GM18861 (cell line): ENCODE results near the gene MVB12B.
A peak's percentile ranks its signal among the peaks of the same experiment; 100 is the strongest.

ENCODE experiments used
- ATAC-seq: cut with Tn5 transposase; IDR thresholded peaks from one replicate; pipeline ENCODE4 v1.9.1; 2021; ENCODE audit not compliant: unreplicated experiment

MVB12B gene

DNA sequence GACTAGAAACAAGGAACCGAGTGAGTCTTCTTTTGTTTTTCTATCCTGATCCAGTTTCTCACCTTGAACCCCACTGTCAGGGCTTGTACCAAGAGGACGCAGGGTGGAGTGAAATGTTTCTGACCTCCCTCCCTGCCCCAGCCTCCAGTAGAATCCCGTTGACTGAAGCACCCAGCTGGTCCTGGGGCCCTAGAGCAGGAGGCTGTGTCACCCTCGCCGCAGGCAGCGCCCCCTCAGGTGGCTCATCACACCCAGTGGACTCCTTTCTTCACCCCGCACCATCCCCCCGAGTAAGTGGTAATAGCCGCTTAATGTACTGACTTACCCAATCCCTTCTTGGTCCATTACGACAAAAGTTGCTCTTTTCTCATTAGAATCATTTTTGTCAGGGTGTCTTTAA, 53.8 kb downstream of the MVB12B start:
- ATAC-seq, result no peak

DNA sequence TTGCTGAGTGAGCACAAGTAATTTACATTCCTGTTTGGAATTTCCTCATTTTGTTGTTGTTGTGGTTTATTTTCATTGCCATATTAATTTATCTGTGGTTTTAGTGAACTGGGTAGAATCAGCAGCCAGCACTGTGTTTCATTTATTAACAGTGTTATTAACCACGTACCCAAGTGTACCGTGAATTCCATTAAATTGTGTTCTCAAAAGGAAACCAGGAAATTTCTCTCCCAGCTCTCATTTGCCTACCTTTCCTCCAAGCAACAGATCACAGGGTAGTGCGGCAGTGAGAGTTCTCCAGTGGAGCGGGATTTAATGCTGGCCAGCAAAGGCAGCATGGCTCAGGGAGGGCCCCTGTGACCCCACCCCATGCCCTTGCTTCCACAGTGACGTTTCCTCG, 54.6 kb downstream of the MVB12B start:
- no peak for ATAC-seq

DNA sequence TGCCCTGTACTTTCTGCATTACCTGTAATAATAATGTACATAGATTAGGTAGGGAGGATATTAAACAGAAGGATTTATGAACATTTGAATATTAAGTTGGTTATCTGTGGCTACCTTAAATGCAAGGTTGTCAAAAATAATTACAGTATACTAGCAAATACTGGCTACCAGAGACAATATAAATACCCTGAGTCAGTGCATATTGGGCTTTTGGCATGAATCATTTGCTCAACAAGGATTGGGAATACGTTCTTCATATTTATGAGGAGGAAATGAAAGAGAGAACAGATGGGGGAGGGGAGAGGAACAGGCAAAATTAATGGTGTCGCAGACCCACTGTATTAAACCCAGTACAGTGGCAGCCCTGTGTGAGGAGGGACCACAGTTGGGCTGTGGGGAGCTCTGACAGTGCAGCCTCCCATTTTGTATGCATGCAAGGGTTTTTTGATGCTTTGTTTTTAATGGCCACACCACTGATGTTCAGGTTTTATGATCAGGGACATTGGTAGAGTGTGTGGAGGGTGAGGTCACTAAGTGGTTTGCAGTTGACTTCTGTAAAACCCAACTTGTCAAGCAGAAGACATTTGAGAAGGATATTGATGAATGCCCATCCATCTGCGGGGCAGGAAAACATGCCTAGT, 56.9 kb downstream of the MVB12B start:
- ATAC-seq, result no peak

GRCh38 chr9:126384926-126385325, 58.3 kb downstream of the MVB12B start:
- ATAC-seq, result no peak

DNA sequence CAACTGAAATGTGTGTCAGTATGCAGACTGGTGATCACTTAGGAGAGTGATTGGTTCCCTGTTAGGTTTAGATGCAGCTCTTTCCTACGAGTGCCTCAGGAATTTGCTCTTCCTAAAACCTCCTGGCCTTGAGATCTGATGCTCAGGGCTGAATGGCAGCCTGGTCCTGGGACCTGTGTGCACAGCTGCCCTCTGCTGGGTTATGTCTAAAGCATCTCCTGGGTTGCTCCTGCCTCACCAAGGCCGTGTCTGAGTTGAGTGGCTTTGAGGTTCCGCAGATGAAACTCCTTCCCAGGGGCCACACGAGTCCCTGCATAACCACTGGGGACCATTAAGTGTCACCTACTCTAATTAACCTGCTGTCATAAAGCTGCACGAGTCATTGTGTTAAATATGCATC, 59.5 kb downstream of the MVB12B start:
- ATAC-seq, result no peak

DNA sequence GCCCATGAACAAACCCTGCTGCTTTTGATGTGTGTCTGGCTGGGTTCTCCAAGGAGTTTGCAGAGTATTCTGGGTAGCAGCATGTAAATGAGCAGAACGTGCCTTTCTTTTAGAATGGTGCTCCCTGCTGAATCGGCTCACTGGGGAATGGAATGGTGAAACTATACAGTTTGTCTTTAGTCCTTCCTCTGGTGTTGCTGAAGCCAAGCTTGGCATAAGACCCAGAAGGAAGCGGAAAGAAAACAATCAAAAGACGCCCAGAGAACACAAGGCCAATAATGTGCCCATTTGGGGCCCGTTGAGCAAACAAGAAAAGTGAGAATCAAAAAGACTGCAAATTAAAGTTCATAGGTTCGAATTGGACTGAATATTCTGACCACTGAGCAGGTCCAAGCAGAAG, 60.1 kb downstream of the MVB12B start:
- no peak for ATAC-seq

GRCh38 chr9:126388964-126389708, 62.5 kb downstream of the MVB12B start:
- no peak for ATAC-seq

DNA sequence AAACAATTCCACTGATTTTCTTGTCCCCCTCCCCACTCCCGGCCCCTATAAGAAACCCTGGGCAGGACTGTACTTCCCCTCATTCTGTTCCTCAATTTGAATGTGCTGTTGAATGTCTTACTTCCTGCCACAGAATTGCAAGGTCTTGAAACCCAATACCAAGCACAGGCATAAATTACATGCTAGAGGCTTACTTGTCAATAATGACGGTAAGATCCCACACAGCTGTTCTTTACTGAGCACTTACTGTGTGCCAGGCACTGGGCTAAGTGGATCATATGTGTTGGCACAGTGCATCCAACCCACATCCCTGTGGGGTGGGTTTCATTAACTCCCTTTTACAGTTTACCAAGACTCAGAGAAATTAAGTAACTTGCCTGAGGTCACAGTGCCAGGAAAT, 63.4 kb downstream of the MVB12B start:
- no peak for ATAC-seq

DNA sequence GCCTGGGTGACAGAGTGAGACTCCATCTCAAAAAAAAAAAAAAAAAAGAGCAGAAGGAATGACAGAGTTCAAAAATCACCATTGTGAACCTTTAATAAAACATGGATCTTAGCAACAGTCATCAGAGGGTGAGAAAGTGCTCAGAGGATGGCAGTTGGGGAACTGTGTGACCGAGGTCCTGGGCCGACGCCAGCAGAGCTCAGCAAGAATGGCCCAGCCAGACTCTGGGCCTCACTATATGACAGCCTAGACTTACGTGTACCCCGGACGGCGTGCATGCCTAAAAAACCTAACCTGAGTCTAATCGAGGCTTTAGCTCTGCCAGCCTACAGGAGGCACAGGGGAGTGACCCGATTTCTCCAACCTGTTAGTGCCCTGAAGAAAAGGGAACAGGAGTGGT, 64.3 kb downstream of the MVB12B start:
- ATAC-seq, result no peak

- ATAC-seq, result no peak
These were observed 65.4 kb downstream of the MVB12B start for GRCh38 chr9:126391713-126392661.

DNA sequence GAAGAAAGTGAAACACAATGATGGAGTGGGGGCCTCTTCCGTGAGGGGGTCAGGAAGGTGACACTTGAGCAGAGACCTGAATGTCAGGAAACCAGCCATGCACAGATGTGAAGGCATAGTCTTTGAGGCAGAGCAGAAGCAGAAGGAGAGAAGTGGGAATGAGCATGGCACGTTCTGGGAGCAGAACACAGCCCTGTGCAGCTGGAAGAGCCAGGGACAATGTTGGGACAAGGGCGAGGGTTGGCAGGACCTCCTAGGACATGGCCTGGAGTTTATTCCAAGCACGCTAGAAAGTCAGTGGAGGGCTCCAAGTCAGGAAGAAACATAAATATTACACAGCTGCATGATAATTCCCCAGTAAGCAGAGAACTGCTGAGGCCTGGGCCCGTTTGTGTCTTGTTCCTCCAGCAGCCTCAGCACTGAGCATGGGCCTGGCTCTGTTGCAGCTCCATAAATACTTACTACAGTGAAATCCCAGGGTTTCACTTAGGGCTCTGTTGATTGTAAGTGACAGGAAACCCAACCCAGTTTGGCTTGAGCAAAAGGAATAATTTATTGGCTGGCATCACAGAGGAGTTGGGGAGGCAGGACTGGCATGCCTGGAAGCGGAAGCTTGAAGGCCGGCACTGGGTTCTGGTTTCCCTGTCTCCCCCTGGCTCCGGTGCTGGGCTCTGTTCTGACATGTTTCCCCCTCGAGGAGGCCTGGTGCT, 66.2 kb downstream of the MVB12B start:
- ATAC-seq, result no peak

DNA sequence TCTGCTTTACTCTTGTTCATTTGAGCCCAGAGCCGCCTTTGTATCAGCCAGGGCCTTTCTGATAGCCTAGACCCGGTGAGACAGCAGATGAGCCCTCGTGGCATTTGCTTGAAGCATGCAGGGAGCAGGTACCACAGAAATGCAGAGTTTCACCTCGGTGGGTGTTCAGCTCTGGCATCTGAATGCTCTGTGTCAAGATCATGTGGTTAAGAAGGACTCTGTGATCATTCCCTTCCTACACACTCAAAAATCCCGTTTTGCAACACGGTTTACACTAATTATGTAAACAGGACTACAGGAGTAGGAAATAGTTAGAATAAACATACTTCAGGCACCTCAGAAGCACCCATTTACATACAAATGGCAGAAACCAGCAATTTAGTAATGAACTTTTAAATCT, 67.2 kb downstream of the MVB12B start:
- no peak for ATAC-seq

DNA sequence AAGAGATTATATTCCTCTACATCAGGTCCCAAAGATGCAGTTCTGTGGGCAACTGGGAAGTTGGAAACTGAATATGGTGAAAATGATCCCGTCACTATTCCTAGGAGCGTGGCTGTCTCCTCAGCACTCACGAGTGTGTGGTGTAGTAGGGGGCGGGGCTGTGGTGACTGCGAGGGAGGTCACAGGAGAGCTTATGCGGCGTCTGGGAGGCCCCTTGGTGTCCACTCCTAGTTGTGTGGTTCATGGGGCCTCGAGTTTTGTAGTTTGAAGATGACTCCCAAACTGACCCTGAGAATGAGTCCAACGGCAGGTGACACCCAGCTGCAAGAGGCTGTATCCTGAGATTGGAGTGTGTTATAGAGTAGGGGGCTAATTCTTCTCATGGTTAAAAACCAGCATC, 68.2 kb downstream of the MVB12B start:
- no peak for ATAC-seq

- no peak for ATAC-seq
These were observed 69.0 kb downstream of the MVB12B start for GRCh38 chr9:126395439-126396212.

GRCh38 chr9:126397056-126397455, 70.4 kb downstream of the MVB12B start:
- peak; percentile 88 for ATAC-seq

DNA sequence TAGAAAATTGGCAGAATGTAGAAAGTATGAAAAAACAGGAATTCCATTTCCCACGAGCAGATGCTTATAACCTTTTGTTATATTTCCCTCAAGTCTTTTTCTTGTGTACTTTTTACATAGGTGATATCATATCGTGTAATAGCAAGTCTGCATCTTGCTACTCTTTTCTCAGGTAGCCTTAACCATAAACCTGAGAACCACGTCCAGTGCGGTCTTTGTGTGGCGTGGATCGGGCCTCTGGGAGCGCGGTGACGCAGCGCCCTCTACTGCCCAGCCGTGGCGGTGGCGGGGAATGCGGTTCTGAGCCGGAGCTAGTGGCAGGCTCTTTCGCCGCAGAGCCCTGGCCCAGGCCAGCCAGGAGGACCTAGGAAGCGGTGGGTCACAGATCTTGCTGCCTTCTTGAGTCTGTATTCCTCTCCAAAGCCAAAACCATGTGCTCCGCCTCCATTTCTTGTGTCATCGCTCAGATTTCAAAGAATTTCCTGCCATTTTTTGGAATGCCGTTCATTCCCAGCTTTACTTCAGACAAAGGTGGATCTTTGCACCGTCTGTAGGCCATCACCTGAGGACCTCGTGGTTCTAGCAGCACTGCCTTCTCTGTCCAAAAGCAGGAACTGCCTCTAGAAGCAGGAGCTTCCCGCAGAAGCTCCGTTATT, 71.9 kb downstream of the MVB12B start:
- no peak for ATAC-seq

GRCh38 chr9:126399251-126399650, 72.6 kb downstream of the MVB12B start:
- ATAC-seq, result no peak

GRCh38 chr9:126399789-126400188, 73.2 kb downstream of the MVB12B start:
- no peak for ATAC-seq

- ATAC-seq, result no peak
These were observed 73.9 kb downstream of the MVB12B start for GRCh38 chr9:126400571-126400970.

DNA sequence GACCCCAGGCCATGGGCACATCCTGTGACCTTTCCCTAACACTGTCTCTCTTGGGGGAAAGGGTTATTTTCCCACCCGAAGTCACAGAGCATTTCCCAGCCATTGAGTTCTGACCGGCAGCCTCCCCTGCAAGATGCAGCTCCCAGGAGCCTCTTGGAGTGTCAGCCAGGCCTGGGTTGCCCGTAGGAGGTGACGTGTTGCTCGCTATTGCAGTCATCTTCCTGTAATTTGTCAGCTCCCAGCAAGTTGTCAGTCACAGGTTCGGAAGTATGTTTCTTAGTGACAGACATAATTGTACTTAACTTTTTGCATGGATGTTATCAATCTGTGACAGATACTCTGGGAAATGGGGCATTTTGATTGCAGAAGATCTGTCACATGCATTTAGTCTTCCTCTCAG, 74.5 kb downstream of the MVB12B start:
- no peak for ATAC-seq
